MCF 10A (cell line): ENCODE data around the gene TNRC18. TPM values are rescaled to one million over a fixed set of nuclear protein-coding genes. Genes with fewer than 3 reads are reported as not detected.
"Not testable (repeated sequence)": the region's sequence is repeated elsewhere in the genome, so short reads cannot be mapped to it uniquely, and the experiment has no call there.

Experiments used
- BruUV-seq: library from RNA; stranded (reverse); fragments of 400-500 nt; replicated peaks from 2 replicates; lab custom pipeline; 2021; lab: Mats Ljungman, UMichigan
- CTCF ChIA-PET: fragments of 300-600 bp; sonication (Branson Sonifier 250); formaldehyde crosslinking; extraction: SDS; loops from one replicate; lab custom pipeline; 2021; ENCODE audit warnings: antibody characterized with exemption, inconsistent platforms; lab: Yijun Ruan, JAX
- POLR2A ChIA-PET: fragments of 300-600, 350-650 bp; sonication (Branson Sonifier 250); formaldehyde crosslinking; extraction: SDS; loops from one replicate; lab custom pipeline; 2020; ENCODE audit warnings: antibody characterized with exemption, inconsistent platforms; lab: Yijun Ruan, JAX
- DNase-seq: peaks from one replicate; pipeline ENCODE4 v3.0.0-alpha.2; 2018; ENCODE audit not compliant: unreplicated experiment
- H3K27ac Mint-ChIP-seq: one replicate; pipeline ENCODE4 v1.8.0; 2022; ENCODE audit warnings: mild to moderate bottlenecking, low read depth, mixed read lengths; ENCODE audit not compliant: unreplicated experiment
- H3K27me3 Mint-ChIP-seq: one replicate; pipeline ENCODE4 v1.8.0; 2022; ENCODE audit warnings: mixed read lengths; ENCODE audit not compliant: insufficient read depth, unreplicated experiment
- H3K36me3 Mint-ChIP-seq: one replicate; pipeline ENCODE4 v1.8.0; 2022; ENCODE audit warnings: mild to moderate bottlenecking, moderate library complexity, mixed read lengths; ENCODE audit not compliant: insufficient read depth, unreplicated experiment
- H3K4me1 Mint-ChIP-seq: one replicate; pipeline ENCODE4 v1.8.0; 2022; ENCODE audit warnings: mixed read lengths; ENCODE audit not compliant: insufficient read depth, unreplicated experiment
- H3K4me3 Mint-ChIP-seq: one replicate; pipeline ENCODE4 v1.8.0; 2022; ENCODE audit warnings: mild to moderate bottlenecking, moderate library complexity, mixed read lengths; ENCODE audit not compliant: unreplicated experiment
- H3K9me3 Mint-ChIP-seq: one replicate; pipeline ENCODE4 v1.8.0; 2022; ENCODE audit warnings: mixed read lengths; ENCODE audit not compliant: unreplicated experiment
- intact Hi-C: fragments of 100-400 bp; cut with micrococcal nuclease; formaldehyde crosslinking; loops from 2 replicates; pipeline ENCODE4 v1.14.1; 2022
- total RNA-seq: library from RNA; stranded (reverse); gene quantifications from 2 replicates; pipeline ENCODE4 v1.2.3, GENCODE V29; 2022
- TF ChIP-seq, protein P1 (sequence below): fragments of 200-600 bp; IDR thresholded peaks from one replicate; pipeline ENCODE4 v1.8.0; 2022; ENCODE audit warnings: antibody characterized with exemption, mild to moderate bottlenecking; ENCODE audit not compliant: unreplicated experiment

Gene TNRC18
- total RNA-seq, 1 experiment from 2014 or later = 132 TPM

DNA sequence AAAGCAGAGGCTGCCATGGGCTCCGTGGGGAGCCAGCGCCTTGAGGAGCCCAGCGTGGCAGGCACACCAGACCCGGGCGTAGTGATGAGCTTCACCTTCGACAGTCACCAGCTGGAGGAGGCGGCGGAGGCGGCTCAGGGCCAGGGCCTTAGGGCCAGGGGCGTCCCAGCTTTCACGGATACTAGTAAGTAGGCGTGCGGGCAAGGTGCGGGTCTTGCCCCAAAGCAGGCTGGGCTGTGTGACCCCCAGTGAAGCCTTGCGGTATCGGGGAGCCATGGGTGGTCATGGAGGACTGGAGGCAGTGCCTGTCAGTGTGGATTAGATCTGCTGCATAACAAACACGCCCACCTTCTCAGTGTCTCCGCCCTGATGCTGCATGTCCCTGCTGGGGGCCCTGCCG lies 135.8 kb downstream of the TNRC18 start:
- ChIA-PET CTCF (interaction anchor here (0.7 to 2.0 kb wide), 2 partner anchors 48 to 163 kb away, joined by 3 to 9 read pairs; no protein-coding TSS in a partner anchor), POLR2A (no interaction called here)
- TF ChIP-seq, protein P1, sequence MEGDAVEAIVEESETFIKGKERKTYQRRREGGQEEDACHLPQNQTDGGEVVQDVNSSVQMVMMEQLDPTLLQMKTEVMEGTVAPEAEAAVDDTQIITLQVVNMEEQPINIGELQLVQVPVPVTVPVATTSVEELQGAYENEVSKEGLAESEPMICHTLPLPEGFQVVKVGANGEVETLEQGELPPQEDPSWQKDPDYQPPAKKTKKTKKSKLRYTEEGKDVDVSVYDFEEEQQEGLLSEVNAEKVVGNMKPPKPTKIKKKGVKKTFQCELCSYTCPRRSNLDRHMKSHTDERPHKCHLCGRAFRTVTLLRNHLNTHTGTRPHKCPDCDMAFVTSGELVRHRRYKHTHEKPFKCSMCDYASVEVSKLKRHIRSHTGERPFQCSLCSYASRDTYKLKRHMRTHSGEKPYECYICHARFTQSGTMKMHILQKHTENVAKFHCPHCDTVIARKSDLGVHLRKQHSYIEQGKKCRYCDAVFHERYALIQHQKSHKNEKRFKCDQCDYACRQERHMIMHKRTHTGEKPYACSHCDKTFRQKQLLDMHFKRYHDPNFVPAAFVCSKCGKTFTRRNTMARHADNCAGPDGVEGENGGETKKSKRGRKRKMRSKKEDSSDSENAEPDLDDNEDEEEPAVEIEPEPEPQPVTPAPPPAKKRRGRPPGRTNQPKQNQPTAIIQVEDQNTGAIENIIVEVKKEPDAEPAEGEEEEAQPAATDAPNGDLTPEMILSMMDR = no peak
- Mint-ChIP-seq H3K9me3 (no peaks in the 10 kb centered on the region), H3K36me3 (no peaks in the 10 kb centered on the region), H3K27me3 (no peaks in the 10 kb centered on the region), H3K4me1 (no peaks in the 10 kb centered on the region), H3K4me3 (no peak overlapping the region), H3K27ac (no peak overlapping the region)
- intact Hi-C loops = no loop called here
- DNase-seq = no peak
- no TSS peak for BruUV-seq

DNA sequence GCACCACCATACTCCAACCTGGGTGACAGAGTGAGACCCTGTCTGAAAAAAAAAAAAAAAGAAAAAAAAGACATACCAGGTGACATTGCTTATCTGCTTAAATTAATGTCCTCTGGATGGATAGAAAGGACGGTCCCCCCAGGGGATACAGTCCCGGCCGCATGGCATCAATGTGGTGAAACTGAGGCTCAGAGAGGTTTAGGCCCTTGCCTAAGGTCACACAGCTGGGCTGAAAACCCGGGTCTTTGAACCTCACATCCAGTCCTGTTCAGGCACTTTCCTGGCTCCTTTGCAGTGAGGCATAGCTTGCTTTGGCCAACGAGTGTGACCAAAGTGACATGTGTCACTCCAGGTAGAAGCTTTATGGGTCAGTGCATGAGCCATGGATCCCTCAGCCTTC lies 136.3 kb downstream of the TNRC18 start:
- H3K27me3 Mint-ChIP-seq = not testable (repeated sequence)

DNA sequence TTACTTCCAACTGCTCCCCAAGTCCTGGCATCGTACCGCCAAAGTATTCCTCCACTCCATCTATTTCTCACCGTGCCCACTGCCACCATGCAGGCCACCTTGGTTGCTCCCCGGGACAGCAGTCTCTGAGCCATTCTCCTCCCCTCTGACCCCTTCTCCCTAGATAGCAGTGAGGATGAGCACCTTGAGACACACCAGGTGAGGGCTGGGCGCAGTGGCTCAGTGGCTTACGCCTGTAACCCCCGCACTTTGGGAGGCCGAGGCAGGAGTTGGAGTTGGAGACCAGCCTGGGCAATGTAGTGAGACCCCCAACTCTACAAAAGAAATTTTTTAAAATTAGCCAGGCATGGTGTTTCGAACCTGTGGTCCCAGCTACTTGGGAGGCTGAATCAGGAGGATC lies 136.7 kb downstream of the TNRC18 start:
- Mint-ChIP-seq H3K27me3 (no peaks in the 10 kb centered on the region), H3K27ac (no peak overlapping the region), H3K9me3 (no peaks in the 10 kb centered on the region), H3K4me1 (no peaks in the 10 kb centered on the region), H3K36me3 (no peaks in the 10 kb centered on the region), H3K4me3 (no peak overlapping the region)
- ChIA-PET CTCF (interaction anchor here (0.7 kb wide), 1 partner anchor 164 kb away, joined by 3 read pairs; no protein-coding TSS in a partner anchor), POLR2A (no interaction called here)
- BruUV-seq = no TSS peak
- DNase-seq = no peak
- TF ChIP-seq, protein P1 = no peak
- intact Hi-C loops = no loop called here

More for the DNA sequence above, 136.3 kb downstream of the TNRC18 start:
- H3K27ac Mint-ChIP-seq, POLR2A ChIA-PET, H3K4me1 Mint-ChIP-seq, intact Hi-C loops, H3K9me3 Mint-ChIP-seq, DNase-seq, H3K36me3 Mint-ChIP-seq, BruUV-seq, H3K4me3 Mint-ChIP-seq: not testable (repeated sequence)
- CTCF ChIA-PET = interaction anchor here (0.7 kb wide), 1 partner anchor 164 kb away, joined by 3 read pairs; no protein-coding TSS in a partner anchor

DNA sequence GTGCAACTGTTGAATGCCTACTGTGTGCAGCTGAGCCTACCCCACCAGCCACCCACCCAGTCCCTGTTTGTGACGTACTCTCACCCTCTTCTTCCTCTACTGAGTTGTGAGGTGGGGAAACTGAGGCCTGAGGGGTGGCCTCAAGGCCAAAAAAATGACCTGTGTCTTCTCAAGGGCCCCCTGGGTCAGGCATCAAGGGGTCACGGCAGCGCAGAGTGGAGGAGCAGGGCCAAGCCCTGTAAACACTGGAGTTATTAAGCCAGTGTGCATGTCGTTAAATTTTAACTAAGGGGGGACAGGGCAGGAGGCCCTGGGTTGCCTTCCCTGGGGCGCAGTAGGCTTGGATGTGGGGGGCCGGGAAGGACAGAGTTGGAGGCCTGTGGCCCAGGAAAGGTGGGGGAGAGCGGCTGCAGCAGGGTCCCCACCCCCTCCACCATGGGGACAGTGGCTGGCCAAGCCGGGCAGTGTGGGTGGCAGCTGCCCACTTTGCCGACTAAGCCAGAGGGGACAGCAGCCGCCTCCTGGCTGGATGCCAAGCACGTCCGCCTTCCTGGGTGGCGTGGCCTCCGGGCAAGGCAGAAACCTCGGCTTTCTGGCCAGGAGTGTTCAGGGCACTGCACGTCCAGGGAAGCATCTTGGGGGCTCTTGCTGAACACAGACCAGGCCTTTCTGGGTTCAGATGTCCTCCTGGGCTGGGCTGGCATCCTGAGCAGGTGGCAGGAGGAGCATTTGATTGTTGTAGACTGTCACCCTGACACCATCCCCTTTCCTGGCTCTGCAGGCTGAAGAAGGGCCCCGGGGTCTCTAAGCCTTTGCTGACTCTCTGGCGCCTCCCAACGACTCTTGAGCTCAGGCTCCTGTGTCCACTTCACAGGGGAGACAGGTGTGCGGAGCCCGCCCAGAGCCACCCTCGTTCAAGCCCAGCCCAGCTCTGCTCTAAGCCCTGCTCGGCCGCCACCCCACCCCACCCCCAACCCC lies 139.0 kb downstream of the TNRC18 start:
- Mint-ChIP-seq H3K4me3 (no peak overlapping the region), H3K4me1 (no peaks in the 10 kb centered on the region), H3K36me3 (peaks cover 5% of the 10 kb centered on the region), H3K27me3 (no peaks in the 10 kb centered on the region), H3K27ac (no peak overlapping the region), H3K9me3 (no peaks in the 10 kb centered on the region)
- peak; percentile 45 for DNase-seq
- CTCF ChIA-PET = no interaction called here
- no TSS peak for BruUV-seq
- POLR2A ChIA-PET = no interaction called here
- intact Hi-C loops = loop anchor here (1.0 kb wide), 1 partner anchor 44 kb away; no protein-coding TSS in a partner anchor
- TF ChIP-seq, protein P1 = no peak
